Measurements from ENCODE around the gene UPF1. TPM values are rescaled to one million over a fixed set of nuclear protein-coding genes. Genes with fewer than 3 reads are reported as not detected.

The UPF1 gene
- total and polyA plus RNA-seq, 8 donors: 26.3 to 54.4 (median 37.5) TPM

GRCh38 chr19:18834644-18834984, 2.9 kb downstream of the UPF1 start:
- DNase-seq (no peak), ATAC-seq (no peak), FAIRE-seq (no peak)
- no peaks in the 10 kb centered on the region for H3K27me3 ChIP-seq
- H3K4me1 ChIP-seq: peaks cover 12 to 30% (median 26%) of the 10 kb centered on the region in 3 donors
- H3K36me3 ChIP-seq: no peaks in the 10 kb centered on the region
- WGBS, 2 donors: 25 to 29% methylated on average over 4 of the region's 4 CpGs
- H3K9me3 ChIP-seq: no peaks in the 10 kb centered on the region
- TF ChIP-seq, protein P1, sequence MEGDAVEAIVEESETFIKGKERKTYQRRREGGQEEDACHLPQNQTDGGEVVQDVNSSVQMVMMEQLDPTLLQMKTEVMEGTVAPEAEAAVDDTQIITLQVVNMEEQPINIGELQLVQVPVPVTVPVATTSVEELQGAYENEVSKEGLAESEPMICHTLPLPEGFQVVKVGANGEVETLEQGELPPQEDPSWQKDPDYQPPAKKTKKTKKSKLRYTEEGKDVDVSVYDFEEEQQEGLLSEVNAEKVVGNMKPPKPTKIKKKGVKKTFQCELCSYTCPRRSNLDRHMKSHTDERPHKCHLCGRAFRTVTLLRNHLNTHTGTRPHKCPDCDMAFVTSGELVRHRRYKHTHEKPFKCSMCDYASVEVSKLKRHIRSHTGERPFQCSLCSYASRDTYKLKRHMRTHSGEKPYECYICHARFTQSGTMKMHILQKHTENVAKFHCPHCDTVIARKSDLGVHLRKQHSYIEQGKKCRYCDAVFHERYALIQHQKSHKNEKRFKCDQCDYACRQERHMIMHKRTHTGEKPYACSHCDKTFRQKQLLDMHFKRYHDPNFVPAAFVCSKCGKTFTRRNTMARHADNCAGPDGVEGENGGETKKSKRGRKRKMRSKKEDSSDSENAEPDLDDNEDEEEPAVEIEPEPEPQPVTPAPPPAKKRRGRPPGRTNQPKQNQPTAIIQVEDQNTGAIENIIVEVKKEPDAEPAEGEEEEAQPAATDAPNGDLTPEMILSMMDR (IDR thresholded peaks at IDR 0.05): no peak
- peak overlapping the region in 3 of 4 donors; percentile 1 to 89 (median 88) for H3K27ac ChIP-seq
- H3K4me3 ChIP-seq: peak overlapping the region in 3 of 4 donors; percentile 89 to 92 (median 91)
- intact Hi-C loops (cut with DNase I): no loop called here

- intact Hi-C loops (cut with DNase I): loop anchor here in 1 of 3 donors (10.0 kb wide), 1 partner anchor 395 kb away; no protein-coding TSS in a partner anchor
- ATAC-seq: peak; percentile 37 to 69 (median 58)
- H3K4me3 ChIP-seq: peak overlapping the region in 2 of 4 donors; percentile 6 to 14
- no peaks in the 10 kb centered on the region for H3K27me3 ChIP-seq
- peak overlapping the region in 1 of 4 donors; percentile 5 for H3K27ac ChIP-seq
- TF ChIP-seq, protein P1 (IDR thresholded peaks at IDR 0.05): no peak
- no peaks in the 10 kb centered on the region for H3K9me3 ChIP-seq
- no peak for FAIRE-seq
- no peaks in the 10 kb centered on the region for H3K36me3 ChIP-seq
- H3K4me1 ChIP-seq: peaks cover 31 to 48% (median 45%) of the 10 kb centered on the region in 3 donors
- DNase-seq: peak in 2 of 6 donors; percentile 35 to 68
- WGBS, 2 donors: 29 to 31% methylated on average over 14 to 15 of the region's 15 CpGs
These were observed 7.9 kb downstream of the UPF1 start for GRCh38 chr19:18839465-18840287.

- H3K27ac ChIP-seq: peak overlapping the region in 1 of 4 donors; percentile 5
- 39% methylated on average over 26 of the region's 26 CpGs for WGBS, 2 donors
- H3K4me3 ChIP-seq: peak overlapping the region in 2 of 4 donors; percentile 6 to 14
- DNase-seq (peak in 1 of 6 donors; percentile 59), ATAC-seq (peak in 3 of 4 donors; percentile 8 to 14 (median 11)), FAIRE-seq (no peak)
- H3K36me3 ChIP-seq: no peaks in the 10 kb centered on the region
- intact Hi-C loops (cut with DNase I): loop anchor here in 1 of 3 donors (10.0 kb wide), 1 partner anchor 396 kb away; no protein-coding TSS in a partner anchor
- H3K27me3 ChIP-seq: no peaks in the 10 kb centered on the region
- TF ChIP-seq, protein P1 (IDR thresholded peaks at IDR 0.05): no peak
- H3K9me3 ChIP-seq: no peaks in the 10 kb centered on the region
- peaks cover 27 to 39% (median 38%) of the 10 kb centered on the region in 3 donors for H3K4me1 ChIP-seq
These were observed 8.8 kb downstream of the UPF1 start for GRCh38 chr19:18840288-18841267.

DNA sequence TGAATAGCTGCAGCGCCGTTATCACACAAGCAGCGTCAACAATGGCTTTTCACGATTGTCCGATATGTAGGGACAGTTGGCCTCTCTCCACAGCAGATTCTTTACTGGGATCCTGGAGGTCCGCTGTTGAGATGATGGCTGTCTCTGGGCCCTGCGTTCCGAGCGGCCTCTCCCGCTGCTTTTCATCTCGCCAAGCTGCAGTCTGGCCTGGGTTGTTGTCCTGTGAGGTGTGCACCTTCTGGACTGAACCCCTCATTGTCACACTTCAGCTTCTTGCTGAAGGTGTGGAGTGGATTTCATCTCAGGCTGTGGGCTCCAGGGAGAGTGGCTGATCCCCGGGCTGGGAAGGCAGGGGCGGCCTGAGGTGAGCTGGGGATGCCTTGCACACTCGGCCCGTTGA, 9.6 kb downstream of the UPF1 start:
- H3K36me3 ChIP-seq: no peaks in the 10 kb centered on the region
- TF ChIP-seq, protein P1 (IDR thresholded peaks at IDR 0.05): no peak
- no peaks in the 10 kb centered on the region for H3K27me3 ChIP-seq
- H3K4me1 ChIP-seq: peaks cover 27 to 38% (median 32%) of the 10 kb centered on the region in 3 donors
- no peak overlapping the region for H3K4me3 ChIP-seq
- H3K9me3 ChIP-seq: no peaks in the 10 kb centered on the region
- ATAC-seq (no peak), FAIRE-seq (no peak), DNase-seq (peak in 1 of 6 donors; percentile 47)
- intact Hi-C loops (cut with DNase I): loop anchor here in 1 of 3 donors (10.0 kb wide), 1 partner anchor 397 kb away; no protein-coding TSS in a partner anchor
- no peak overlapping the region for H3K27ac ChIP-seq
- 50 to 53% methylated on average over 15 of the region's 15 CpGs for WGBS, 2 donors

Data from pancreas (tissue), 10 donors.